GM12878 (cell line): ENCODE results near the gene MDC1. TPM values are rescaled to one million over a fixed set of nuclear protein-coding genes. Genes with fewer than 3 reads are reported as not detected.
A peak's percentile ranks its signal among the peaks of the same experiment; 100 is the strongest.

ENCODE experiments used
- ATAC-seq: fragments of 200-7000 bp; cut with Tn5 transposase; 3 replicates; pipeline ENCODE4 v1.9.1; 2020; ENCODE audit warnings: mild to moderate bottlenecking, moderate library complexity
- BruUV-seq: library from RNA; stranded (reverse); fragments of 400-500 nt; replicated peaks from 2 replicates; lab custom pipeline; 2021; lab: Mats Ljungman, UMichigan
- CTCF ChIA-PET: fragments of 300-600 bp; sonication (Branson Sonifier 250); formaldehyde crosslinking; extraction: SDS; loops from one replicate; lab custom pipeline; 2021; ENCODE audit warnings: inconsistent platforms; lab: Yijun Ruan, JAX
- POLR2A ChIA-PET: fragments of 350-600 bp; formaldehyde crosslinking; extraction: SDS; loops from one replicate; lab custom pipeline; 2021; ENCODE audit warnings: inconsistent platforms; lab: Charles Lee
- RAD21 ChIA-PET: fragments of 300-600 bp; sonication (Branson Sonifier 250); formaldehyde crosslinking; loops from one replicate; lab custom pipeline; 2023; ENCODE audit warnings: antibody characterized with exemption; ENCODE audit not compliant: unreplicated experiment; lab: Charles Lee
- SMC1A ChIA-PET: fragments of 300-600 bp; sonication (Branson Sonifier 250); formaldehyde crosslinking; loops from one replicate; lab custom pipeline; 2023; ENCODE audit not compliant: unreplicated experiment, uncharacterized antibody; lab: Charles Lee
- DNase-seq: peaks from one replicate; pipeline ENCODE4 v3.0.0-alpha.2; 2011; ENCODE audit warnings: low read depth, low spot score
- FAIRE-seq: peaks from 3 replicates; lab custom pipeline; 2011; peaks lifted over from hg19 to GRCh38; lab: Jason Lieb, UNC
- H2AFZ ChIP-seq: 2 replicates; pipeline ENCODE4 v1.6.0; 2011; ENCODE audit warnings: low read depth, low read length, control low read depth; ENCODE audit not compliant: control insufficient read depth
- H3K27ac ChIP-seq: 2 replicates; pipeline ENCODE4 v1.5.1; 2011; ENCODE audit warnings: control low read depth; ENCODE audit not compliant: control insufficient read depth, insufficient read depth
- H3K27me3 ChIP-seq, 2 experiments: replicated peaks in 1 of 2; 2 replicates each; pipeline versions ENCODE4 v1.6.0 to v1.6.1; 2011; ENCODE audit warnings: low read length in 1 of 2; ENCODE audit not compliant: control insufficient read depth in 2 of 2, insufficient read depth in 2 of 2
- H3K36me3 ChIP-seq, 2 experiments: 2 replicates each; pipeline ENCODE4 v1.5.1; 2011; ENCODE audit warnings: low read length in 1 of 2; ENCODE audit not compliant: control insufficient read depth in 2 of 2, insufficient read depth in 2 of 2
- H3K4me1 ChIP-seq: 2 replicates; pipeline ENCODE4 v1.6.1; 2011; ENCODE audit warnings: mild to moderate bottlenecking, low read length, moderate library complexity, mixed read lengths; ENCODE audit not compliant: control insufficient read depth, insufficient read depth
- H3K4me2 ChIP-seq: 2 replicates; pipeline ENCODE4 v1.6.0; 2011; ENCODE audit warnings: control low read depth; ENCODE audit not compliant: control insufficient read depth, insufficient read depth
- H3K4me3 ChIP-seq: fragments of 200-600 bp; sonication (generic); 2 replicates; pipeline ENCODE4 v1.5.1; 2016
- H3K79me2 ChIP-seq: 2 replicates; pipeline ENCODE4 v1.6.0; 2011; ENCODE audit warnings: low read length; ENCODE audit not compliant: control insufficient read depth, insufficient read depth
- H3K9ac ChIP-seq: 2 replicates; pipeline ENCODE4 v1.8.0; 2011; ENCODE audit warnings: low read length, control low read depth, mixed read lengths; ENCODE audit not compliant: control insufficient read depth, insufficient read depth
- H3K9me3 ChIP-seq: replicated peaks from 3 replicates; pipeline ENCODE4 v1.5.1; 2011; ENCODE audit warnings: mild to moderate bottlenecking, low read length; ENCODE audit not compliant: control insufficient read depth, insufficient read depth
- H4K20me1 ChIP-seq: 2 replicates; pipeline ENCODE4 v1.6.0; 2011; ENCODE audit not compliant: control insufficient read depth, insufficient read depth
- EZH2 ChIP-seq: IDR thresholded peaks from 2 replicates; pipeline ENCODE4 v1.6.1; 2012; ENCODE audit warnings: low read depth, mild to moderate bottlenecking, control low read depth, inconsistent platforms, low read length, borderline replicate concordance; ENCODE audit not compliant: control insufficient read depth
- NR2C2 ChIP-seq: IDR thresholded peaks from 2 replicates; pipeline ENCODE4 v1.6.1; 2011; ENCODE audit warnings: borderline replicate concordance, low read depth; ENCODE audit not compliant: control insufficient read depth, insufficient read length
- RAD51 ChIP-seq: fragments of 450-650 bp; IDR thresholded peaks from 2 replicates; pipeline ENCODE4 v1.6.1; 2016; ENCODE audit warnings: moderate library complexity, mild to moderate bottlenecking, inconsistent platforms
- SIN3A ChIP-seq: IDR thresholded peaks from 2 replicates; pipeline ENCODE4 v1.6.1; 2012; ENCODE audit warnings: low read depth, low read length, improper control_type of control experiment
- TBL1XR1 ChIP-seq: IDR thresholded peaks from 2 replicates; pipeline ENCODE4 v1.6.1; 2012; ENCODE audit warnings: low read depth, low read length, improper control_type of control experiment
- WGBS: methylation state at CpG from one replicate; pipeline ENCODE4 v1.1.6; 2016; ENCODE audit warnings: low lambda C conversion rate; ENCODE audit not compliant: insufficient replicate concordance, insufficient coverage; ENCODE audit errors: missing lambda C conversion rate; 5-methylcytosine and 5-hydroxymethylcytosine counted together
- in situ Hi-C: fragments of 300-500 bp; cut with MboI; formaldehyde crosslinking; loops from 9 replicates; pipeline ENCODE4 v1.14.3; 2018; ENCODE audit warnings: mixed read lengths
- intact Hi-C: fragments of 100-400 bp; cut with micrococcal nuclease; formaldehyde crosslinking; loops from one replicate; pipeline ENCODE4 v1.14.2; 2022; ENCODE audit not compliant: unreplicated experiment
- polyA plus RNA-seq, 11 experiments: library from polyadenylated mRNA; depleted of rRNA in 4 of 11; unstranded in 6 of 11; stranded (reverse) in 5 of 11; fragments of >200 nt; fragmentation: Nextera tagmentation in 4 of 11; fragmentation: Illumina TruSeq in 1 of 11; extraction: Ambion mirVana in 4 of 11; extraction: Trizol in 1 of 11; gene quantifications; 1 replicate in 1 of 11; 2 replicates in 10 of 11; pipeline versions ENCODE4 v1.2.1 to v1.2.3, GENCODE V29; 2011 to 2016; ENCODE audit warnings: inconsistent platforms in 2 of 11, missing spikeins in 2 of 11, low read depth in 1 of 11
- total RNA-seq, 4 experiments: library from RNA; depleted of rRNA in 3 of 4; stranded (reverse); fragments of >200 nt in 3 of 4; fragmentation: Illumina TruSeq in 1 of 4; extraction: Trizol in 1 of 4; gene quantifications; 2 replicates each; pipeline versions ENCODE4 v1.2.1 to v1.2.3, GENCODE V29; 2013 to 2021
- TF ChIP-seq, protein P1 (sequence below): fragments of 450-650 bp; IDR thresholded peaks from 2 replicates; pipeline ENCODE4 v1.6.1; 2016; ENCODE audit warnings: mild to moderate bottlenecking

Gene MDC1
- total and polyA plus RNA-seq, 10 of the 15 experiments (the other 5 are each of a cell fraction or from before 2014, with no cell fraction given) = 5.1 to 62.5 (median 22.4) TPM

GRCh38 chr6:30689985-30690384 is 27.1 kb downstream of the MDC1 start:
- peaks cover 57% of the 10 kb centered on the region for H3K79me2 ChIP-seq
- H3K4me3 ChIP-seq = peak overlapping the region; percentile 100
- H3K9me3 ChIP-seq = no peaks in the 10 kb centered on the region
- ChIA-PET CTCF (interaction anchor here (0.8 to 4.8 kb wide), 9 partner anchors 10 to 140 kb away, joined by 3 to 64 read pairs (median 17); partner anchors contain the start of genes MDC1 and TUBB), SMC1A (interaction anchor here (1.1 to 6.9 kb wide), 6 partner anchors 10 to 46 kb away, joined by 3 to 73 read pairs (median 6); partner anchors contain the start of genes DHX16 and MDC1), RAD21 (interaction anchor here (0.6 to 6.4 kb wide), 3 partner anchors 11 to 29 kb away, joined by 3 to 114 read pairs (median 4); partner anchors contain the start of genes MDC1 and TUBB), POLR2A (interaction anchor here (0.5 to 6.1 kb wide), 13 partner anchors 10 to 132 kb away, joined by 3 to 167 read pairs (median 5); partner anchors contain the start of genes MDC1, MRPS18B, PRR3 and TUBB)
- peak overlapping the region; percentile 75 for H3K9ac ChIP-seq
- H3K4me1 ChIP-seq = peaks cover 15% of the 10 kb centered on the region
- ATAC-seq (no peak), FAIRE-seq (no peak), DNase-seq (no peak)
- H3K27ac ChIP-seq = peak overlapping the region; percentile 96
- H3K27me3 ChIP-seq = no peaks in the 10 kb centered on the region
- TF ChIP-seq TBL1XR1 = no peak
- TF ChIP-seq SIN3A = 0 out of 2 replicates have a peak, but pooled peaks have one; percentile 14
- TF ChIP-seq RAD51 = no peak
- TF ChIP-seq, protein P1, sequence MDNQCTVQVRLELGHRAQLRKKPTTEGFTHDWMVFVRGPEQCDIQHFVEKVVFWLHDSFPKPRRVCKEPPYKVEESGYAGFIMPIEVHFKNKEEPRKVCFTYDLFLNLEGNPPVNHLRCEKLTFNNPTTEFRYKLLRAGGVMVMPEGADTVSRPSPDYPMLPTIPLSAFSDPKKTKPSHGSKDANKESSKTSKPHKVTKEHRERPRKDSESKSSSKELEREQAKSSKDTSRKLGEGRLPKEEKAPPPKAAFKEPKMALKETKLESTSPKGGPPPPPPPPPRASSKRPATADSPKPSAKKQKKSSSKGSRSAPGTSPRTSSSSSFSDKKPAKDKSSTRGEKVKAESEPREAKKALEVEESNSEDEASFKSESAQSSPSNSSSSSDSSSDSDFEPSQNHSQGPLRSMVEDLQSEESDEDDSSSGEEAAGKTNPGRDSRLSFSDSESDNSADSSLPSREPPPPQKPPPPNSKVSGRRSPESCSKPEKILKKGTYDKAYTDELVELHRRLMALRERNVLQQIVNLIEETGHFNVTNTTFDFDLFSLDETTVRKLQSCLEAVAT = no peak
- TF ChIP-seq EZH2 = no peak
- TF ChIP-seq NR2C2 = no peak
- H2AFZ ChIP-seq = no peak overlapping the region
- BruUV-seq = no TSS peak
- H4K20me1 ChIP-seq = no peaks in the 10 kb centered on the region
- in situ Hi-C loops = no loop called here
- 0% methylated on average over 4 of the region's 4 CpGs for WGBS
- no peaks in the 10 kb centered on the region for H3K36me3 ChIP-seq
- H3K4me2 ChIP-seq = peak overlapping the region; percentile 69
- intact Hi-C loops = no loop called here
